ENCODE results near the gene FARSB.

DNA sequence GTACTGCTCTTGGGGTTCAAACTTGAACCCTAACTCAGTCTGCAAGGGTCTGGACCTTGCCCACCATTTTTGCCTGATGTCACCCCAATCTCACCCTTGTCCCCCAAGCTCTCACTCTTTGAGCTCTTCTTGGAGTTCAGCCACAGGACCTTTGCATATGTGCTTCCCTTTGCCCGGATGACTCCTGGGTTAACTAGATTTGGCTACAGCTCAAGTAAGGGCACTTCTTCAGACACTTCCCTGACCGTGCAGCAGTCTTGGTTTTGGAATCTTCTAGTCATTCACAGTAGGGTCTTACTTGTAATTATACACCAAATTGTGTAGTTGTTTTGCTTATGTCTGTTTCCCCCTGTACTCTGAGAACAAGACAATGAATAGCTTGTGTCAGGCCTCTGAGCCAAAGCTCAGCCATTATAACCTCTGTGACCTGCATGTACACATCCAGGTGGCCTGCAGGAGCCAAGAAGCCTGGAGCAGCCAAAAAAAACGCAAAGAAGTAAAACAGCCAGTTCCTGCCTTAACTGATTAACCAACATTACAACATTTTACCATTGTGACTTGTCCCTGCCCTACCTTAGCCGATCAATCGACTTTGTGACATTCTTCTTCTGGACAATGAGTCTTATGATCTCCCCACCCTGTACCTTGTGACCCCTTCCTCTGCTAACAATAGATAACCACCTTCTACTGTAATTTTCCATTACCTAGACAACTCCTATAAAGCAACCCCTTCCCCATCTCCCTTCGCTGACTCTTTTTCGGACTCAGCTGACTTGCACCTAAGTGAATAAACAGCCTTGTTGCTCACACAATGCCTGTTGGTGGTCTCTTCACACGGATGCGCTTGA lies 14.5 kb upstream of the FARSB start:
- no peak for TF ChIP-seq CTCF (conservative IDR thresholded peaks at IDR 0.05)
- no peak for TF ChIP-seq EZH2 (IDR thresholded peaks at IDR 0.05; ENCODE audit: low read depth)
